Motor neuron (in vitro differentiated cells): ENCODE results near the gene ARHGDIB. TPM values are rescaled to one million over a fixed set of nuclear protein-coding genes. Genes with fewer than 3 reads are reported as not detected.

Experiments
- ATAC-seq, 8 experiments: fragments of 200-7000 bp; cut with Tn5 transposase; replicated peaks in 6 of 8; 2 replicates each; pipeline ENCODE4 v1.8.0; 2021; ENCODE audit warnings: mild to moderate bottlenecking in 8 of 8, moderate library complexity in 8 of 8
- H3K27ac ChIP-seq, 2 donors: fragments of 250-450 bp; sonication (Bioruptor Pico); 2 replicates each; pipeline ENCODE4 v1.9.0; 2021; ENCODE audit warnings: antibody characterized with exemption in 2 of 2, mild to moderate bottlenecking in 2 of 2, moderate library complexity in 1 of 2
- H3K4me1 ChIP-seq, 2 donors: fragments of 250-450 bp; sonication (Bioruptor Pico); replicated peaks in 1 of 2; 2 replicates each; pipeline ENCODE4 v1.6.1; 2021; ENCODE audit warnings: antibody characterized with exemption in 2 of 2, mild to moderate bottlenecking in 2 of 2, moderate library complexity in 1 of 2
- H3K4me3 ChIP-seq, 5 donors: fragments of 250-450 bp; sonication (Bioruptor Pico); 2 replicates each; pipeline ENCODE4 v1.9.0; 2021; ENCODE audit warnings: antibody characterized with exemption in 5 of 5, mild to moderate bottlenecking in 5 of 5, moderate library complexity in 4 of 5
- WGBS, 10 experiments: fragments of 450-650 bp; shearing (Covaris generic); methylation state at CpG; one replicate each; pipeline ENCODE4 v1.0.0; 2022; 5-methylcytosine and 5-hydroxymethylcytosine counted together
- in situ Hi-C, 9 experiments: fragments of 400-800 bp; cut with MboI; loops; one replicate each; pipeline ENCODE4 v1.15.0; 2021; ENCODE audit warnings: low sequenced_read_pairs in 9 of 9, low pct_unique_long_range_greater_than_20kb in 2 of 9; ENCODE audit not compliant: unreplicated experiment in 9 of 9
- total RNA-seq, 8 experiments: library from RNA; unstranded; fragments of 300-600 nt; gene quantifications; 2 replicates each; pipeline versions ENCODE4 v1.2.3 to v1.2.4, GENCODE V29; 2022

Gene ARHGDIB
- total RNA-seq, 8 experiments from 2014 or later = 0.11 to 6.1 (median 1.2) TPM

DNA sequence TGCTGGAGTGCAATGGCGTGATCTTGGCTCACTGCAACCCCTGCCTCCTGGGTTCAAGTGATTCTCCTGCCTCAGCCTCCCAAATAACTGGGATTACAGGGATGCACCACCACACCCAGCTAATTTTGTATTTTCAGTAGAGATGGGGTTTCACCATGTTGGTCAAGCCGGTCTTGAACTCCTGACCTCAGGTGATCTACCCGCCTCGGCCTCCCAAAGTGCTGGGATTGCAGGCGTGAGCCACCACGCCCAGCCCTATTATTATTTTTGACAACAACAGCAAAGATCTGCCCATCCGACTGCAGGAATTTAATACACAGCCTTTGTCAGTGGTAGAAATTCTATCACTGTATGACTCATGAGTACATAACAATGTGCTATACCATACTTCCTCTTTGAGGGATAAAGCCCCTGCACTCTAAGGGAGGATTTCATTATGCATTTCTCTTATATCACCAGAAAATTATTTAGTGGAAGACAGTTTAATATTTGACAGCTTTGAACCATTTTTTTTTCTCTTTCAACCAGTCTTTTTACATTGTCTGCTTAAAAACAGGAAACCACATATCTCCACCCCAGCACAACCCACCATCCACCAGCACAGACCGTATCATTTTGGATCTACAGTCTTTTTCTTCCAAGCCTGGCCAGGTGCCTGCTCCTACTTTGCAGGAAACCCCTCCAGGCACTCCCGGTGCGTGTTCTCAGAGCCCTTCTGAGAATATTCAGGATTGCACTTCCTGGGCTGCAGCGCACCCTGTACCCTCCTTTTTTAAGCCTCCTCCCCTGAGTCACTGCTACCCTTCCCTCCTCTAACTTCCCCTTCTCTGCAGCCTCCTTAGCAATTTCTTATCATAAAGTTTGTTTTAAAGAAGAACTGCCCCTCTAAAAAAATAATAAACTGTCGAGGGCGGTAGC is 594 bp downstream of the ARHGDIB start:
- ATAC-seq = peak in 3 of 8 experiments; percentile 72 to 91 (median 79)
- Histone ChIP-seq H3K4me1 (no peaks in the 10 kb centered on the region), H3K27ac (no peak overlapping the region), H3K4me3 (no peak overlapping the region)
- in situ Hi-C loops = no loop called here
- WGBS, 10 experiments = 0 to 100% (median 78%) methylated on average over 1 to 11 of the region's 13 CpGs

DNA sequence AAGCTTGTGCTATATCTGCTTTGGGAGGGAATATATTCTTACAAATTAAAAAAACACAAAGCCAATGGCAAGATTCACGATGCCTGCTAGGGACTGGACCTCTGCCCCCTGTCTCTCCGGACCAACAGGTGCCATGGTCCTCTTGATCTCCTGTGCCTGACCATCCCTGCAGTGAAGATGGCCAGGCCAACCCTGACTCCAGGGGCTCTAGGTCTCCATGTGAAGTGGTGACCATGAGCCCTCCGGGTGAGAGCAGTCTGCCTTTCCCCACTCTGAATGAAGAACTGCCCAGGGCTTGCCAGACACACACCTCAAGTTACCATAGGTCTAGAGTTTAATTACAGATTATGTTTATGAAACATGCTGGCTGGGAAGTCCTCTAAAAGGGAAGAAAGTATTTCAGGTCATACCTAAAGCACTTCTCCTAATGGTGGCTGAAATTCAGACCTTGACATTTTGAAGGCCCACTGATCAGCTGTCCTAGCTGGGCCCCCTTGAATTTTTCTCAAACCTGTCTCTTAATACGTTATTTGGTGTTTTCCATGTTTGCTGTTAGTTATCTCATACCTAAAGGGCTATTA is 1.4 kb downstream of the ARHGDIB start:
- H3K4me3 ChIP-seq = no peak overlapping the region
- WGBS, 10 experiments = 60 to 100% (median 93%) methylated on average over 1 to 3 of the region's 4 CpGs; no CpG with 5 or more reads in 2 of the 10 experiments
- H3K4me1 ChIP-seq = no peaks in the 10 kb centered on the region
- no peak for ATAC-seq
- H3K27ac ChIP-seq = no peak overlapping the region
- in situ Hi-C loops = no loop called here

DNA sequence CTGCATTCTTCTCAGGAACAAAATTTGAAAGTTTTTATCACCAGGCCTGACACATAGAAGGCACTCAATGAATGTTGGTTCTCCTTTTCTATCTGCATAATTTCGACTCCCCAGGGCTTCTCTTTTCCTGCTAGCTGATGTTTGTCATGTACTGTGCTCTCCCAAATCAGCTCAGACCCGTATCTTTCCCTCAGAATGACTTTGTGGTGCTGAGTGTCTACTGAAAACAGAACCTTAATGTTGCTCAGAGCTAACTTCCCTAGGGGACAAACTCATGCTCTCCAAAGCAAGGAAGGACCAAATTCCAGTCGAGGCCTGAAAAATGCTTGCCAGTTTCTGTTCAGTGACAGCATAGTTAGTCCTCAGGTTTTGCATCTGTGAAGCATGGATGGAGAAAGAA is 1.9 kb downstream of the ARHGDIB start:
- 0 to 100% (median 76%) methylated on average over 1 to 3 of the region's 3 CpGs; no CpG with 5 or more reads in 2 of the 10 experiments for WGBS, 10 experiments
- no peaks in the 10 kb centered on the region for H3K4me1 ChIP-seq
- H3K27ac ChIP-seq = no peak overlapping the region
- H3K4me3 ChIP-seq = no peak overlapping the region
- in situ Hi-C loops = no loop called here
- ATAC-seq = no peak

DNA sequence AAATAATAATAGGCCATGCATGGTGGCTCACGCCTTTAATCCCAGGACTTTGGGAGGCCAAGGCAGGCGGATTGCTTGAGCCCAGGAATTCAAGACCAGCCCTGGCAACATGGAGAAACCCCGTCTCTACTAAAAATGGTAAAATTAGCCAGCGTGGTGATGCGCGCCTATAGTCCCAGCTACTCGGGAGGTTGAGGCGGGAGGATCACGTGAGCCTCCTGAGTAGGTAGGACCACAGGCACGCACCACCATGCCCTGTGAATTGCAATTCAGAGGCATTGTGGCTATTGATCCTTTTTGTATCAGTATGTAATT is 2.3 kb downstream of the ARHGDIB start:
- no peak for ATAC-seq
- in situ Hi-C loops = no loop called here
- Histone ChIP-seq H3K27ac (no peak overlapping the region), H3K4me3 (no peak overlapping the region), H3K4me1 (no peaks in the 10 kb centered on the region)
- 87 to 94% (median 88%) methylated on average over 3 to 9 of the region's 10 CpGs; no CpG with 5 or more reads in 5 of the 10 experiments for WGBS, 10 experiments

DNA sequence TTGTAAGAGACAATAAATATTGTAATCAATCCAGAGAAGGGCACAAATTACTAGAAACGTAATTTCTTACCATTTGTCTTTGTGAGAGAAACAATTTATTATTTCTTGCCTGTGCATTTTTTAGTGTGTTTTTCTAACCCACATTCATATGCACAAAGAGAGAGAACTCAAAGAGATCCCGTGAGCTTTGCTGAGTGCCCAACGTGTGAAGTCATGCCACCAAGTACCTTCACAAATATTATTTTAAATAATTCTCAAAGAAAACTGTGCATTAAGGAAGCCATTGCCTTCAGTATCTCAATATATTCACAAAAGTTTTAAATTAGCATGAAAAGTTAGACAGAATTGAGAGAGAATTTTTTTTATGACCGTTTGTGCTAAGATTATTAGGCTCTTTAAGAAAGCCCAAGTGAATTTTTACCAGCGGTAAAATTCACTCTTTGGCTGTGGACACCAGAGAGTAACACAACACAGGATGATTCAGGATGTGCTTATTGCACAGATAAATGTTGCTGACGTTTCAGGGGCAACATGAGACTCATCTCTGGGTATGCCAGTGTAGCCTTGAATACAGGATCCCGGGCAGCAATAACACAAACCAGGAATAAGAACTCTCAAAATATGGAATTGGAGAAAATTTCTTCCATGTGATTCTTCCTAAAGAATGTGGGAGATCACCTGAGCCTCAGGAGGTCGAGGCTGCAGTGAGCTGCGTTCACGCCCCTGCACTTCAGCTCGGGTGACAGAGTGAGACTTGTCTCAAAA is 2.9 kb downstream of the ARHGDIB start:
- Histone ChIP-seq H3K4me3 (no peak overlapping the region), H3K4me1 (no peaks in the 10 kb centered on the region), H3K27ac (no peak overlapping the region)
- in situ Hi-C loops = no loop called here
- WGBS, 10 experiments = 71 to 98% (median 85%) methylated on average over 2 to 11 of the region's 11 CpGs; no CpG with 5 or more reads in 1 of the 10 experiments
- no peak for ATAC-seq

DNA sequence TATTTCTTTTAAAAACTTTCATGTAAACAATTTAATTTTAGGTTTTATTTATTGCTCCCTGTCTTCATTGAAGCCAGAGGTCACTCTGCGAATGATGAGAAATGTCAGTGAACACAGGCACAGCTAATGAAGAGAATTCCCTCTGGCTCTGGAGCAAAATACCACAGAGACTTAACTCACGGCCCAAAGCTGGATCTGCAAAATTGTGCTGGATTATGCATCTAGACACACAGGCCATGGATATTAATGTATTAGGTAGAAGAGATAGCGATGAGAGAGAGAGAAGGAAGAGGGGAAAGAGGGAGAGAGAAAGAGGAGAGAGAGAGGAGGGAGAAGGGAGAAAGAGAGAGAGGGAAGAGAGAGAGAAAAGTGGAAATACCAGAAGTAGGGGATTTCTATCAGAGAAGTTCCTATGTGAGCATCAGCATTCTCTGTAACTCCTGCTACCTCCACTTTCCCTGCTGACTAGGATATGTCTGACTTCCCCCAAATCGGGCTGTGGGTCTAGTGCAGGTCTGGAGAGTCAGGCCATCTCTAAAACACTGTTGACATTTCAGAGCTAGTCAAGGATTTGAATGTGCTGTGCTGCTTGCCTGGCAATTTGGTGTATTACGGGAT is 3.7 kb downstream of the ARHGDIB start:
- 63 to 100% (median 84%) methylated on average over 1 to 5 of the region's 5 CpGs for WGBS, 10 experiments
- H3K27ac ChIP-seq = no peak overlapping the region
- ATAC-seq = no peak
- no peak overlapping the region for H3K4me3 ChIP-seq
- H3K4me1 ChIP-seq = no peaks in the 10 kb centered on the region
- in situ Hi-C loops = no loop called here

DNA sequence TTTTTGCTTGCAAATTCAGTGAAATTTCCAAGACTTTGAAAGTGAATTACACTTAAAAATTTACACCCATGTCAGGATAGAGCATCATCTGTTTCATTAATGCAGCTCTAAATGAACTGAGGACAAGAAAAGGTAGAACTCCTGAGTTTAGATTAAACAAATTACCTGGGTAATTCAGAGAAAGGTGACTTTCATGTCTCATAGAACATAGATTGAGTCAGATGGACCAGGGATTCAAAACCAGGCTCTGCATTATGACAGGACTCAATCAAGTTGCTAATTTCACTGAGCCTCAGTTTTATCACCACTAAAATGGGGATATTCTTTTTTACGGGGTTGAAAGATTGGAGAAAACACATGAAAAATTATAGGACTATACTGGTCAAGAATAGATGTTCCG is 4.5 kb downstream of the ARHGDIB start:
- H3K27ac ChIP-seq = no peak overlapping the region
- H3K4me1 ChIP-seq = no peaks in the 10 kb centered on the region
- no peak overlapping the region for H3K4me3 ChIP-seq
- ATAC-seq = no peak
- in situ Hi-C loops = no loop called here
- 78 to 100% (median 93%) methylated on average over 1 to 2 of the region's 2 CpGs for WGBS, 10 experiments

DNA sequence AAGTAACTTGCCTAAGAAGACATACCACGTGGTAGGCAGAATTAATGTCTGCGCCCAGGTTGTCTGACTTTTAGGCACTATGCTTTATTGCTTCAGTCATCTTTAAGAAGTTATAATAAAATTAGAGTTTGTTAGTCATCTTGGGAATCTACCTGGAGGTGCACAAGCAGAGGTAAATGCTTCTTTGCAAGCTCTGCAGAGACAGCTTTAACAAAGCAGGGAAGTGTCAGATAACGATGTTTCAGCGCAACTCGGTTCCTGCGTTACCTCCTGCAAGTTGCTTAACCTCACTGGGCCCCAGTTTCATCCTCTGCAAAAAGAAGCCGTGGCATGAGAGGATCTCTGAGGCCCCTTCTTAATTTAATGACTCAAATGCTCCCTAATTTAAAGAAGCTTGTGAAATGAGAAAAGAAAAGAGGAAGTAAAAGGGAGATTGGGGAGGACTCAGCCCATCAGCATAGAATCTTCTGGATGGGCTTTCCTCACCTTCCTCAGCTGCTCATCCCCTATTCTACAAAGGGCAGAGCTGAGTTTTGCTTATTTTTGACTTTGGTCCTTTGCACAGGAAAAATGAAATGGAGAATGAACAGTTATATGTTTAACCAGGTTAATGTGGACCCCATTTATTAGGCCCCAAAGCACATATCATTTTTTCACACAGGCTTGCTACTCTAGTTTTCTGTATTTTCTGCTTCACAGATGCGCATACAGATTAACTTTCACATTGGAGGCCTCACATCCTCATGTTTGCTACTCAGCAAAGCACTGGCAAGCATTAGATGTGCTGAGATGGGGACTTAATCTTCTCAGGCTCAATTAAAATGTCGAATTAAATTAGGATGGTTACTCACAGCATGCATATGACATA is 5.1 kb downstream of the ARHGDIB start:
- peak in 3 of 8 experiments; percentile 6 to 56 (median 22) for ATAC-seq
- Histone ChIP-seq H3K27ac (no peak overlapping the region), H3K4me3 (no peak overlapping the region), H3K4me1 (no peaks in the 10 kb centered on the region)
- 71 to 89% (median 79%) methylated on average over 1 to 9 of the region's 9 CpGs; no CpG with 5 or more reads in 2 of the 10 experiments for WGBS, 10 experiments
- in situ Hi-C loops = no loop called here

DNA sequence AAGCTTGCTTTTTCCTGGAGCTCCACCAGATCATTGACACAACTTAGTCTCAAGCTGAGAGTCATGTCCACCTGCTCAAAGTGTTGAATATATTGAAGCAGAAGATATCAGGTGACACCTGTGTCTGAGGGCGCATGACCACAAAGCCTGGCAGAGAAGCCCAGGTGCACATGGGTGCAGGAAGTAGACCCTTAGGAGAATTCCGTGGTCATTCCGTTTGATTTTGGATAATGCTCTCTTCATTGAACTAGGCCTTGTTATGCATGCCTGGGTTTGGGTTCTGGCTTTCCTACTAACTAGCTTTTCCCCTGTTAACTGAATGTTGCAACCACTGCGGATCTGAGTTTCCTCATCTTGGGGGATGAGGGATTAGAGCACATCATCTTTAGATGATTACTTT is 7.1 kb downstream of the ARHGDIB start:
- Histone ChIP-seq H3K4me3 (no peak overlapping the region), H3K4me1 (peaks cover 0 to 4% of the 10 kb centered on the region in 2 donors), H3K27ac (no peak overlapping the region)
- in situ Hi-C loops = no loop called here
- ATAC-seq = no peak
- 40 to 100% (median 90%) methylated on average over 1 to 4 of the region's 4 CpGs; no CpG with 5 or more reads in 4 of the 10 experiments for WGBS, 10 experiments

DNA sequence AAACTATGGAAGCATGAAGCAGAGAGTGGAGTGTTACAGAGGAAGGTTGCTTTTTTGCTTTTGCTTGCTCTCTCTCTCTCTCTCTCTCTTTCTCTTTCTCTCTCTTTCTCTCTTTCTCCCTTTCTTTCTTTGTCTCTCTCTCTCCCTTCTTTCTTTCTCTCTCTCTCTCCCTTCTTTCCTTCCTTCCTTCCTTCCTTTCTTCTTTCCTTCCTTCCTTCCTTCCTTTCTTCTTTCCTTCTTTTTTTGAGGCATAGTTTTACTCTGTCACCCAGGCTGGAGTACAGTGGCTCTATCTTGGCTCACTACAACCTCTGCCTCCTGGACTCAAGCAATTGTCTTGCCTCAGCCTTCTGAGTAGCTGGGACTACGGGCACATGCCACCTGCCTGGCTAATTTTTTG is 7.6 kb downstream of the ARHGDIB start:
- in situ Hi-C loops = no loop called here
- ATAC-seq = no peak
- 20 to 75% (median 55%) methylated on average over 1 of the region's 1 CpG; no CpG with 5 or more reads in 4 of the 10 experiments for WGBS, 10 experiments

DNA sequence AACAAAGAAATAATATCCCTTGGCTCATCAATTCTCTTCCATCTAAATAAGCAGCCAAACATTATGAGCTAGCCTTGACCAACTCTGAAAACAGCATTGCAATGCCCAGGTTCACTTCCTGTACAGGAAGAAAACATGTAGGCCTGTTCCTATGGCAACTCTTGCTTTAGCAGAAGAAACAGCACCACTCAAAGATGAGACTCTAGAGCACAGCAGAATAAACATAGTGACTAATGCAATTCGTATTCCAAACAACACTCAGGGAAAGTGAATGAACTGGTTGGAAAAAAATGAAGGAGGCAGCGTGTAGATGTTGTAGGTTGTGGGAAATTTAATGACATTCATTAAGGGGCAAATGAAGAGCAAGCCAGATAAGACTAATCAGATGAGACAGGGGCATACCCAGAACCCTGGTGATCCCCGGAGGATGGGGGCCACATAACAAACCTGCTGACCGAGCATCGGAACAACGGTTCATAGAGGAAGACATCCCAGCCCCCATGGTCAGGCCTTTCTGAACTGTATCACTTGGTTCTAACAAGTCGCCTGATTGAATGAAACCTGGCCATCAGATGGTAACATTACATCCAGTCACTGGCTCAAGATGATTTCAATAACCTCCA is 9.0 kb downstream of the ARHGDIB start:
- peak in 7 of 8 experiments; percentile 48 to 85 (median 69) for ATAC-seq
- Histone ChIP-seq H3K27ac (no peak overlapping the region), H3K4me1 (peaks cover 0 to 4% of the 10 kb centered on the region in 2 donors), H3K4me3 (no peak overlapping the region)
- in situ Hi-C loops = no loop called here
- WGBS, 10 experiments = 17 to 90% (median 79%) methylated on average over 1 to 7 of the region's 7 CpGs; no CpG with 5 or more reads in 2 of the 10 experiments

More for the DNA sequence above, 7.6 kb downstream of the ARHGDIB start:
- Histone ChIP-seq H3K4me3 (no peak overlapping the region), H3K27ac (no peak overlapping the region), H3K4me1 (peaks cover 0 to 4% of the 10 kb centered on the region in 2 donors)

DNA sequence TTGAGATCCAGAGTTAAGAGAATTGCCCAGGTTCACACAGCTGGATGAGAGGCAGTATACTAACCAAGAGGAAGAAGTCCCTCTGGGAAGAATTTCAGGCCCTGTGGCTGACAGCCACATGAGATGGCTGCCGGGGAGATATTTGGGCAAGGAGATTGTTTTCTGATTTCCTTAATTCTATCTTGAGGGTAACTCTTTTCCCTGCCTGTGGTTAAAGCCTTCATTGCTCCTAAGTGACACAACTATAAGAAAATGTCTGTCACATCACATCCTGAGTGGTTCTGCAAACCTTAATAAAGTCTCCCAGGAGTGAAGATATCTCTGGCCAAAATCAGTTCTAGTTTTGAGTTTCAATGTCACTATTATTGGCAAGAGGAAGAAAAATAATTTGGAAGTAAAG is 9.6 kb downstream of the ARHGDIB start:
- 0 to 100% (median 20%) methylated on average over 1 of the region's 1 CpG; no CpG with 5 or more reads in 3 of the 10 experiments for WGBS, 10 experiments
- in situ Hi-C loops = no loop called here
- H3K4me3 ChIP-seq = no peak overlapping the region
- no peak for ATAC-seq
- H3K4me1 ChIP-seq = peaks cover 0 to 4% of the 10 kb centered on the region in 2 donors
- H3K27ac ChIP-seq = no peak overlapping the region
